SK-N-SH (cell line): ENCODE results near the gene CZIB.

ENCODE experiments used
- JUND ChIP-seq: IDR thresholded peaks from 2 replicates; pipeline ENCODE4 v1.4.0; 2012
- POLR2AphosphoS5 ChIP-seq: IDR thresholded peaks from 2 replicates; pipeline ENCODE4 v1.6.1; 2012; ENCODE audit warnings: low read depth, low read length
- RAD21 ChIP-seq: IDR thresholded peaks from 2 replicates; pipeline ENCODE4 v1.6.1; 2012; ENCODE audit warnings: mild to moderate bottlenecking, low read length
- RCOR1 ChIP-seq: fragments of 150-350 bp; IDR thresholded peaks from 2 replicates; pipeline ENCODE4 v1.6.1; 2017; ENCODE audit warnings: antibody characterized with exemption, low read length
- RFX5 ChIP-seq: IDR thresholded peaks from 2 replicates; pipeline ENCODE4 v1.6.1; 2012; ENCODE audit warnings: mild to moderate bottlenecking, improper control_type of control experiment, low read length
- SIN3A ChIP-seq: IDR thresholded peaks from 2 replicates; pipeline ENCODE4 v1.6.1; 2012; ENCODE audit warnings: low read depth, mild to moderate bottlenecking, low read length, moderate library complexity, borderline replicate concordance
- TAF1 ChIP-seq: IDR thresholded peaks from 2 replicates; pipeline ENCODE4 v1.6.1; 2012; ENCODE audit warnings: low read depth, mild to moderate bottlenecking, low read length, moderate library complexity, borderline replicate concordance
- YY1 ChIP-seq: IDR thresholded peaks from 2 replicates; pipeline ENCODE4 v1.4.0; 2012; ENCODE audit warnings: low read depth, mild to moderate bottlenecking
- TF ChIP-seq, protein P1 (sequence below): IDR thresholded peaks from 2 replicates; pipeline ENCODE4 v1.4.0; 2012; ENCODE audit warnings: low read depth, borderline replicate concordance
- TF ChIP-seq, protein P2 (sequence below): fragments of 200-600 bp; sonication (generic); IDR thresholded peaks from 2 replicates; pipeline ENCODE4 v1.6.1; 2017; ENCODE audit warnings: antibody characterized with exemption, mild to moderate bottlenecking, moderate library complexity
- TF ChIP-seq, protein P3 (sequence below): IDR thresholded peaks from 2 replicates; pipeline ENCODE4 v1.4.0; 2012; ENCODE audit warnings: low read depth

DNA sequence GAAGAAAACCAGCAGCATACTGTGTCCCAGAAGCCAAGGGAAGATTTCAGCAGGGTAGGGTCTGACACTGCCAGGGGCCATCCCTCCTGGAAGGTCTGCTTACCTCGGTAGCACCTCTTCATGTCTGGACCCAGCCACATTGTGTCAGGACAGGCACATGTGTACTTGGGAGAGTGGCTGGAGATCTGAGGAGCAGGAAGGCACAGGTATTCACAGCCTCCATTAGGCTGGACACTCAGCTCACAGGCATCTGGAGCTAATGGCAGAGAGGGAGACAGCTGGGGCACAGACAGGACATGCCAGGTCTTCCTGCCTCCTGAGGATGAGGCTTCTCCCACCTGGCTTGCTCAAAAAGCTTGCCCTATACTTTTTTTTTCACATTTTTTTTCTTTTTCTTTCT, 37.8 kb upstream of the CZIB start:
- TF ChIP-seq, protein P1, sequence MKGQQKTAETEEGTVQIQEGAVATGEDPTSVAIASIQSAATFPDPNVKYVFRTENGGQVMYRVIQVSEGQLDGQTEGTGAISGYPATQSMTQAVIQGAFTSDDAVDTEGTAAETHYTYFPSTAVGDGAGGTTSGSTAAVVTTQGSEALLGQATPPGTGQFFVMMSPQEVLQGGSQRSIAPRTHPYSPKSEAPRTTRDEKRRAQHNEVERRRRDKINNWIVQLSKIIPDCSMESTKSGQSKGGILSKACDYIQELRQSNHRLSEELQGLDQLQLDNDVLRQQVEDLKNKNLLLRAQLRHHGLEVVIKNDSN, result no peak
- TF ChIP-seq TAF1, result no peak
- TF ChIP-seq, protein P2, sequence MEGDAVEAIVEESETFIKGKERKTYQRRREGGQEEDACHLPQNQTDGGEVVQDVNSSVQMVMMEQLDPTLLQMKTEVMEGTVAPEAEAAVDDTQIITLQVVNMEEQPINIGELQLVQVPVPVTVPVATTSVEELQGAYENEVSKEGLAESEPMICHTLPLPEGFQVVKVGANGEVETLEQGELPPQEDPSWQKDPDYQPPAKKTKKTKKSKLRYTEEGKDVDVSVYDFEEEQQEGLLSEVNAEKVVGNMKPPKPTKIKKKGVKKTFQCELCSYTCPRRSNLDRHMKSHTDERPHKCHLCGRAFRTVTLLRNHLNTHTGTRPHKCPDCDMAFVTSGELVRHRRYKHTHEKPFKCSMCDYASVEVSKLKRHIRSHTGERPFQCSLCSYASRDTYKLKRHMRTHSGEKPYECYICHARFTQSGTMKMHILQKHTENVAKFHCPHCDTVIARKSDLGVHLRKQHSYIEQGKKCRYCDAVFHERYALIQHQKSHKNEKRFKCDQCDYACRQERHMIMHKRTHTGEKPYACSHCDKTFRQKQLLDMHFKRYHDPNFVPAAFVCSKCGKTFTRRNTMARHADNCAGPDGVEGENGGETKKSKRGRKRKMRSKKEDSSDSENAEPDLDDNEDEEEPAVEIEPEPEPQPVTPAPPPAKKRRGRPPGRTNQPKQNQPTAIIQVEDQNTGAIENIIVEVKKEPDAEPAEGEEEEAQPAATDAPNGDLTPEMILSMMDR, result no peak
- TF ChIP-seq, protein P3, sequence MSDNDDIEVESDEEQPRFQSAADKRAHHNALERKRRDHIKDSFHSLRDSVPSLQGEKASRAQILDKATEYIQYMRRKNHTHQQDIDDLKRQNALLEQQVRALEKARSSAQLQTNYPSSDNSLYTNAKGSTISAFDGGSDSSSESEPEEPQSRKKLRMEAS, result no peak
- TF ChIP-seq RCOR1, result no peak
- no peak for TF ChIP-seq RFX5
- TF ChIP-seq JUND, result no peak
- no peak for TF ChIP-seq POLR2AphosphoS5
- TF ChIP-seq YY1, result no peak
- TF ChIP-seq RAD21, result no peak
- TF ChIP-seq SIN3A, result no peak
